BJ (cell line): ENCODE data around the gene HECTD2. TPM values are rescaled to one million over a fixed set of nuclear protein-coding genes. Genes with fewer than 3 reads are reported as not detected.
A peak's percentile ranks its signal among the peaks of the same experiment; 100 is the strongest.
"Not testable (repeated sequence)": the region's sequence is repeated elsewhere in the genome, so short reads cannot be mapped to it uniquely, and the experiment has no call there.

Experiments
- CTCF ChIA-PET: fragments of 350-600 bp; formaldehyde crosslinking; extraction: SDS; loops from one replicate; lab custom pipeline; 2021; ENCODE audit warnings: antibody characterized with exemption, inconsistent platforms; lab: Yijun Ruan, JAX
- POLR2A ChIA-PET: fragments of 300-600 bp; sonication (Branson Sonifier 250); formaldehyde crosslinking; extraction: SDS; loops from one replicate; lab custom pipeline; 2021; ENCODE audit warnings: antibody characterized with exemption; lab: Charles Lee
- DNase-seq: peaks from one replicate; pipeline ENCODE4 v3.0.0-alpha.2; 2011; ENCODE audit warnings: low read depth
- H3K27me3 ChIP-seq: 2 replicates; pipeline ENCODE4 v1.6.0; 2011; ENCODE audit warnings: low read length; ENCODE audit not compliant: control insufficient read depth, insufficient read depth
- H3K36me3 ChIP-seq: 2 replicates; pipeline ENCODE4 v1.5.1; 2011; ENCODE audit warnings: low read length; ENCODE audit not compliant: control insufficient read depth, insufficient read depth
- H3K4me3 ChIP-seq: 2 replicates; pipeline ENCODE4 v1.5.1; 2011; ENCODE audit warnings: low read depth, mild to moderate bottlenecking, control low read depth, low read length
- CTCF ChIP-seq: IDR thresholded peaks from 2 replicates; pipeline ENCODE4 v1.5.1; 2011; ENCODE audit warnings: low read depth, mild to moderate bottlenecking, control low read depth, inconsistent platforms, low read length, moderate library complexity; ENCODE audit not compliant: insufficient read depth
- polyA plus RNA-seq: library from polyadenylated mRNA; depleted of rRNA; stranded (reverse); fragments of >200 nt; gene quantifications from 2 replicates; pipeline ENCODE4 v1.2.3, GENCODE V29; 2011

HECTD2 gene
- polyA plus RNA-seq, 1 experiment: 3.6 TPM

- no peaks in the 10 kb centered on the region for H3K36me3 ChIP-seq
- H3K27me3 ChIP-seq: no peaks in the 10 kb centered on the region
- H3K4me3 ChIP-seq: no peak overlapping the region
- CTCF ChIA-PET: interaction anchor here (0.8 kb wide), 1 partner anchor 11 kb away, joined by 3 read pairs; no protein-coding TSS in a partner anchor
- no peak for TF ChIP-seq CTCF
- POLR2A ChIA-PET: no interaction called here
- DNase-seq: no peak
Measured at GRCh38 chr10:91528768-91529167, 118.6 kb downstream of the HECTD2 start.

- H3K27me3 ChIP-seq, CTCF ChIA-PET, DNase-seq, H3K36me3 ChIP-seq, H3K4me3 ChIP-seq, POLR2A ChIA-PET: not testable (repeated sequence)
Measured at GRCh38 chr10:91534789-91535188, 124.6 kb downstream of the HECTD2 start.

DNA sequence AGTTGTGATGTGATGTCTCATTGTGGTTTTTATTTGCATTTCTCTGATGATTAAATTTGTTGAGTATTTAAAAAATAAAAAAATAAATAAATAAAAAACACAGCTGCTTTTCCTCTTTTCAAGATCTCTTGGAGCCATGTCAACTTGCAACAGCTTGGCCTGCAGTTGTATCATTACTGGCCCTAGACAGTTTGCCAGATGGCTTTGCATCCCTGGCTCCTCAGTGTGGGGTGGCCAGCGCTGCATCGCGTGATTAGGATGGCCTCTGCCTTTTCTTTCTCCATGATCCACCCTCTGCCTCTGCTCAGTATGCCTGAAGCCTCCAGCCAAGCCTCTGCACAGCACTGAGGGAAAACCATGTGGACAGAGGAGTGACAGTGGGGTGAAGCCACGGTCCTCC lies 126.0 kb downstream of the HECTD2 start:
- TF ChIP-seq CTCF: no peak
- peak; percentile 35 for DNase-seq
- no peak overlapping the region for H3K4me3 ChIP-seq
- ChIA-PET CTCF (interaction anchor here (0.7 to 1.0 kb wide), 2 partner anchors 12 to 99 kb away, joined by 3 read pairs; no protein-coding TSS in a partner anchor), POLR2A (no interaction called here)
- no peaks in the 10 kb centered on the region for H3K27me3 ChIP-seq
- H3K36me3 ChIP-seq: no peaks in the 10 kb centered on the region

DNA sequence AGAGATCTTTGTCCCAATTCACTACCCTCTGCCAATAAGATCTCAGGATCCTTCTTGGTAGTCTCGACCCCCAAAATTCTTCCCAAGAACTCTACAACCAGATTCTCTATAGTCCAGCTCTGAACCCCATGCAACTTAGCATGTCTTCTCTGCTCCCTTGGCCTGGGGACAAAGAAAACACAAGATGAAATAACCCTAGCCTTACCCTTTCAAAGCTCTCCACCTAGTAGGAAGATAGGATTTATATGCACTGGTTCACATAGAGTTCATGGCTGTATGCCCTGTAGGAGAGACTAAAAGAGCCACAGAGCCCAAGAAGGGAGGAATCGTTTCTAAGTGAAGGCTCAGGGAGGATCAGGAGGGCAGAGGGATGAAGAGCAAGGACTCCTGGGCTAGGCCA lies 126.6 kb downstream of the HECTD2 start:
- Histone ChIP-seq H3K36me3 (no peaks in the 10 kb centered on the region), H3K4me3 (no peak overlapping the region), H3K27me3 (no peaks in the 10 kb centered on the region)
- ChIA-PET CTCF (interaction anchor here (1.0 to 1.1 kb wide), 2 partner anchors 20 to 99 kb away, joined by 3 read pairs; no protein-coding TSS in a partner anchor), POLR2A (no interaction called here)
- no peak for DNase-seq
- no peak for TF ChIP-seq CTCF

DNA sequence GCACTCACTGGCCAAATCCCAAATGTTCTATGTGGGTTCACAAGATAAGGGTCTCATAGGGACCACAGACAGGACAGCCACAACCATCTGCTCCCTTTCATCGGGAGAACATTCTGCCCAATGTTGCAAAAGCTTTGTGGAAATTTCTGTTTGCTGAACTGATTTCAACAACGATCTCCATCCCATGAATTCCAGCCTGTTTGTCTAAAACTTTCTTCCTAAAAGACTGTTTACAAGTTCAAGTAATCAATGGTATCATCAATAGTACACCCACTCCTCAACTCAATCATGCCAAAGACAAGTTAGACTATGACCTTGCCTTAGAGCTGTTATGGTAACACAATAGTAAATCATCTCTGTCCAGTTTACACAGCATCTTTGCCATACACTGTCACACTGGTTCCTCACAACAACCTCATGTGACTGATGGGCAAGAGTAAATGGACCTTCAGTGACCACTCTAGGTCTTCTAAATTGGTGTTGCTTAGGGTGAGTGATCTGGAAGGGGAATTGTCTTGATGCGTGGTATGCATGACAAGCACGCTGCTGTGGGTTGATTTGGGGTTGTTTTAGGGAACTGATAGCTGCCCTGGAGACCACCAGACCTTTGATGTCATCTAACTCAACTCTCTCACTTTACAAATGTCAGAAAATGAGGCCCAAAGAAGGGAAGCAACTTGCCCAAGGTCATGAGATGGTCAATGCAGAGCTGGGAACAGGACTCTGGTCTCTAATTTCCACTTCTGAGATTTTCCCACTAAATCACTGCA lies 127.7 kb downstream of the HECTD2 start:
- ChIA-PET POLR2A (no interaction called here), CTCF (interaction anchor here (1.1 kb wide), 1 partner anchor 21 kb away, joined by 3 read pairs; no protein-coding TSS in a partner anchor)
- Histone ChIP-seq H3K36me3 (no peaks in the 10 kb centered on the region), H3K27me3 (no peaks in the 10 kb centered on the region), H3K4me3 (no peak overlapping the region)
- TF ChIP-seq CTCF: no peak
- DNase-seq: no peak

DNA sequence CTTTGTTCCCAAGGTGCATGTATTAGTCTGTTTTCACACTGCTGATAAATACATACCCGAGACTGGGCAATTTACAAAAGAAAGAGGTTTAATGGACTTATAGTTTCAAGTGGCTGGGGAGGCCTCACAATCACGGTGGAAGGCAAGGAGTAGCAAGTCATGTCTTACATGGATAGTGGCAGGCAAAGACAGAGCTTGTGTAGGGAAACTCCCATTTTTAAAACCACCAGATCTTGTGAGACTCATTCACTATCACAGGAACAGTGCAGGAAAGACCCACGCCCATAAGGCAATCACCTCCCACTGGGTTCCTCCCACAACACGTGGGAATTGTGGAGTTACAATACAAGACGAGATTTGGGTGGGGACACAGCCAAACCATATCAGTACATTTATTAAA lies 129.8 kb downstream of the HECTD2 start:
- H3K27me3 ChIP-seq: no peaks in the 10 kb centered on the region
- no peak for TF ChIP-seq CTCF
- POLR2A ChIA-PET: no interaction called here
- H3K36me3 ChIP-seq: no peaks in the 10 kb centered on the region
- CTCF ChIA-PET: interaction anchor here (0.6 to 5.5 kb wide), 4 partner anchors 12 to 1728 kb away, joined by 3 to 36 read pairs (median 5); no protein-coding TSS in a partner anchor
- DNase-seq: no peak
- no peak overlapping the region for H3K4me3 ChIP-seq
